H1 (cell line): Measurements from ENCODE around the gene ABCC11. TPM values are rescaled to one million over a fixed set of nuclear protein-coding genes. Genes with fewer than 3 reads are reported as not detected.

ENCODE experiments used
- CTCF ChIA-PET: fragments of 300-600 bp; sonication (Branson Sonifier 250); formaldehyde crosslinking; loops from one replicate; lab custom pipeline; 2021; ENCODE audit not compliant: partially characterized antibody; lab: Charles Lee
- POLR2A ChIA-PET: fragments of 300-600 bp; sonication (Branson Sonifier 250); formaldehyde crosslinking; loops from one replicate; lab custom pipeline; 2021; ENCODE audit warnings: inconsistent platforms; ENCODE audit not compliant: partially characterized antibody; lab: Charles Lee
- DNase-seq, 2 experiments: peaks; one replicate each; pipeline versions ENCODE4 v3.0.0 to v3.0.0-alpha.2; 2010 to 2022; ENCODE audit warnings: low spot score in 2 of 2, low read depth in 1 of 2, mixed read lengths in 1 of 2
- FAIRE-seq: peaks from 2 replicates; lab custom pipeline; 2011; peaks lifted over from hg19 to GRCh38; lab: Jason Lieb, UNC
- H2AFZ ChIP-seq: 2 replicates; pipeline ENCODE4 v1.8.1; 2012; ENCODE audit warnings: low read length, inconsistent platforms
- H2AK5ac ChIP-seq: 2 replicates; pipeline ENCODE4 v1.6.1; 2013; ENCODE audit warnings: low read depth, low read length
- H2BK120ac ChIP-seq: replicated peaks from 2 replicates; pipeline ENCODE3; 2013; ENCODE audit warnings: low read depth, low read length, inconsistent platforms
- H2BK12ac ChIP-seq: 2 replicates; pipeline ENCODE4 v1.6.1; 2013; ENCODE audit warnings: low read depth, low read length
- H2BK15ac ChIP-seq: 2 replicates; pipeline ENCODE4 v1.6.1; 2013; ENCODE audit warnings: low read length
- H2BK20ac ChIP-seq: 2 replicates; pipeline ENCODE4 v1.6.1; 2013; ENCODE audit warnings: low read length
- H2BK5ac ChIP-seq: 2 replicates; pipeline ENCODE4 v1.6.1; 2013; ENCODE audit warnings: low read depth, low read length
- H3K14ac ChIP-seq: 2 replicates; pipeline ENCODE4 v1.6.1; 2013; ENCODE audit warnings: inconsistent platforms; ENCODE audit not compliant: insufficient read length
- H3K18ac ChIP-seq: 2 replicates; pipeline ENCODE4 v1.6.1; 2013; ENCODE audit warnings: low read length; ENCODE audit errors: extremely low read depth
- H3K23ac ChIP-seq: 2 replicates; pipeline ENCODE4 v1.6.1; 2013; ENCODE audit warnings: inconsistent platforms; ENCODE audit not compliant: insufficient read length
- H3K23me2 ChIP-seq: 2 replicates; pipeline ENCODE4 v1.6.1; 2013; ENCODE audit warnings: low read depth, low read length
- H3K27ac ChIP-seq: 2 replicates; pipeline ENCODE4 v1.6.1; 2011; ENCODE audit warnings: low read depth, low read length, inconsistent platforms
- H3K27me3 ChIP-seq, 4 experiments: replicated peaks in 1 of 4; 1 replicate in 1 of 4; 2 replicates in 3 of 4; pipeline versions ENCODE4 v1.6.1 to v1.8.1; 2011 to 2013; ENCODE audit warnings: low read length in 3 of 4, mild to moderate bottlenecking in 3 of 4, inconsistent platforms in 2 of 4, mixed read lengths in 2 of 4, moderate library complexity in 1 of 4; ENCODE audit not compliant: control insufficient read depth in 3 of 4, insufficient read depth in 3 of 4; ENCODE audit errors: extremely low read depth in 1 of 4
- H3K36me3 ChIP-seq, 4 experiments: 2 replicates each; pipeline versions ENCODE4 v1.6.1 to v1.8.1; 2011 to 2013; ENCODE audit warnings: mild to moderate bottlenecking in 4 of 4, low read length in 3 of 4, moderate library complexity in 2 of 4, control low read depth in 1 of 4, inconsistent platforms in 1 of 4; ENCODE audit not compliant: insufficient read depth in 4 of 4, control insufficient read depth in 2 of 4
- H3K4ac ChIP-seq: replicated peaks from 2 replicates; pipeline ENCODE3; 2013; ENCODE audit warnings: low read length, low read depth, mixed read lengths, inconsistent platforms; ENCODE audit not compliant: insufficient read length
- H3K4me1 ChIP-seq, 4 experiments: replicated peaks in 1 of 4; 1 replicate in 1 of 4; 2 replicates in 3 of 4; pipeline versions ENCODE4 v1.6.1 to v1.8.1; 2011 to 2013; ENCODE audit warnings: low read length in 3 of 4, inconsistent platforms in 2 of 4, mixed read lengths in 1 of 4; ENCODE audit not compliant: insufficient read depth in 4 of 4, control insufficient read depth in 3 of 4
- H3K4me2 ChIP-seq, 2 experiments: 2 replicates each; pipeline versions ENCODE4 v1.6.1 to v1.8.1; 2011 to 2013; ENCODE audit warnings: low read depth in 2 of 2, low read length in 2 of 2, control low read depth in 1 of 2, inconsistent platforms in 1 of 2, mild to moderate bottlenecking in 1 of 2; ENCODE audit not compliant: insufficient read depth in 1 of 2
- H3K4me3 ChIP-seq, 4 experiments: fragments of 200-600, 300-600 bp in 1 of 4; sonication (generic), shearing (Covaris generic), sonication (Bioruptor Twin) in 1 of 4; 2 replicates each; pipeline versions ENCODE4 v1.5.1 to v1.8.1; 2011 to 2016; ENCODE audit warnings: low read length in 4 of 4, low read depth in 3 of 4, control low read depth in 2 of 4, inconsistent platforms in 2 of 4, mild to moderate bottlenecking in 2 of 4, mixed read lengths in 1 of 4, moderate library complexity in 1 of 4; ENCODE audit not compliant: insufficient read depth in 2 of 4; ENCODE audit errors: extremely low read depth in 1 of 4
- H3K56ac ChIP-seq: replicated peaks from 2 replicates; pipeline ENCODE3; 2013; ENCODE audit warnings: low read depth, mild to moderate bottlenecking, mixed read lengths, low read length, inconsistent platforms; ENCODE audit not compliant: insufficient read length
- H3K79me1 ChIP-seq: 2 replicates; pipeline ENCODE4 v1.6.1; 2013; ENCODE audit warnings: low read depth, low read length, control low read depth
- H3K79me2 ChIP-seq, 2 experiments: 2 replicates each; pipeline versions ENCODE4 v1.6.1 to v1.8.1; 2012 to 2013; ENCODE audit warnings: low read length in 2 of 2, mild to moderate bottlenecking in 2 of 2, inconsistent platforms in 1 of 2; ENCODE audit not compliant: insufficient read depth in 2 of 2, control insufficient read depth in 1 of 2
- H3K9ac ChIP-seq, 4 experiments: replicated peaks in 1 of 4; 1 replicate in 1 of 4; 2 replicates in 3 of 4; pipeline versions ENCODE4 v1.6.1 to v1.8.1; 2011 to 2013; ENCODE audit warnings: low read depth in 3 of 4, low read length in 3 of 4, control low read depth in 2 of 4, mild to moderate bottlenecking in 2 of 4, moderate library complexity in 2 of 4, inconsistent platforms in 1 of 4; ENCODE audit errors: extremely low read depth in 1 of 4
- H3K9me3 ChIP-seq, 2 experiments: 2 replicates each; pipeline versions ENCODE4 v1.6.1 to v1.8.1; 2012 to 2013; ENCODE audit warnings: mild to moderate bottlenecking in 2 of 2, moderate library complexity in 2 of 2, control low read depth in 1 of 2, inconsistent platforms in 1 of 2, low read depth in 1 of 2, low read length in 1 of 2, mixed read lengths in 1 of 2; ENCODE audit not compliant: insufficient read depth in 2 of 2
- H4K20me1 ChIP-seq, 2 experiments: replicated peaks in 1 of 2; 2 replicates each; pipeline versions ENCODE3 to v1.8.1; 2011 to 2013; ENCODE audit warnings: inconsistent platforms in 2 of 2, low read length in 2 of 2, mild to moderate bottlenecking in 1 of 2; ENCODE audit not compliant: insufficient read depth in 2 of 2, control insufficient read depth in 1 of 2
- H4K5ac ChIP-seq: 2 replicates; pipeline ENCODE4 v1.6.1; 2013; ENCODE audit warnings: low read length, low read depth, mixed read lengths, inconsistent platforms; ENCODE audit not compliant: insufficient read length
- H4K8ac ChIP-seq: 2 replicates; pipeline ENCODE4 v1.8.0; 2013; ENCODE audit warnings: mild to moderate bottlenecking, moderate library complexity, low read length, inconsistent platforms; ENCODE audit not compliant: insufficient read depth; ENCODE audit errors: extremely low read depth
- H4K91ac ChIP-seq: replicated peaks from 2 replicates; pipeline ENCODE3; 2013; ENCODE audit warnings: low read length, mixed read lengths, inconsistent platforms; ENCODE audit not compliant: insufficient read length
- CEBPB ChIP-seq: IDR thresholded peaks from 2 replicates; pipeline ENCODE4 v1.6.1; 2012; ENCODE audit warnings: low read depth, low read length
- CREB1 ChIP-seq: IDR thresholded peaks from 2 replicates; pipeline ENCODE4 v1.6.1; 2012; ENCODE audit warnings: inconsistent platforms
- EP300 ChIP-seq, 2 experiments: IDR thresholded peaks; 1 replicate in 1 of 2; 2 replicates in 1 of 2; pipeline ENCODE4 v1.6.1; 2011 to 2012; ENCODE audit warnings: low read depth in 2 of 2, low read length in 2 of 2, mild to moderate bottlenecking in 2 of 2, borderline replicate concordance in 1 of 2, inconsistent platforms in 1 of 2, moderate library complexity in 1 of 2
- GABPA ChIP-seq: IDR thresholded peaks from 2 replicates; pipeline ENCODE4 v1.6.1; 2011; ENCODE audit warnings: mild to moderate bottlenecking, low read length, moderate library complexity, borderline replicate concordance; ENCODE audit not compliant: insufficient read depth
- KDM5A ChIP-seq: fragments of 200-600 bp; IDR thresholded peaks from 2 replicates; pipeline ENCODE4 v1.7.1; 2012; ENCODE audit warnings: mild to moderate bottlenecking, low read length, inconsistent platforms, mixed read lengths
- MAFK ChIP-seq: IDR thresholded peaks from 2 replicates; pipeline ENCODE4 v1.6.1; 2012; ENCODE audit warnings: low read depth, mild to moderate bottlenecking, improper control_type of control experiment, low read length
- RNF2 ChIP-seq: fragments of 200-900, 300-1000 bp; sonication (generic); IDR thresholded peaks from 2 replicates; pipeline ENCODE4 v1.7.1; 2016; ENCODE audit warnings: borderline replicate concordance, low read depth, mild to moderate bottlenecking, antibody characterized with exemption, low read length; ENCODE audit not compliant: poor library complexity, severe bottlenecking; ENCODE audit errors: missing control alignments
- SAP30 ChIP-seq: fragments of 300-600 bp; sonication (generic); IDR thresholded peaks from 2 replicates; pipeline ENCODE4 v1.7.1; 2012; ENCODE audit warnings: low read length, moderate library complexity, mild to moderate bottlenecking, inconsistent platforms; ENCODE audit not compliant: insufficient read depth, insufficient replicate concordance
- SP4 ChIP-seq: IDR thresholded peaks from 2 replicates; pipeline ENCODE4 v1.6.1; 2012; ENCODE audit warnings: low read length, inconsistent platforms
- SRF ChIP-seq: IDR thresholded peaks from 2 replicates; pipeline ENCODE4 v1.6.1; 2011; ENCODE audit warnings: mild to moderate bottlenecking, low read depth, low read length, moderate library complexity
- SUZ12 ChIP-seq: fragments of 200-600 bp; sonication (generic); IDR thresholded peaks from 2 replicates; pipeline ENCODE4 v1.6.1; 2012; ENCODE audit warnings: mild to moderate bottlenecking, inconsistent platforms, low read length, moderate library complexity, mixed read lengths
- TBP ChIP-seq: IDR thresholded peaks from 2 replicates; pipeline ENCODE4 v1.6.1; 2011; ENCODE audit warnings: low read depth, low read length, improper control_type of control experiment
- TEAD4 ChIP-seq: IDR thresholded peaks from 2 replicates; pipeline ENCODE4 v1.6.1; 2012; ENCODE audit warnings: low read depth, low read length, inconsistent platforms, mixed read lengths
- WGBS, 2 experiments: shearing (Covaris generic) in 1 of 2; methylation state at CpG; one replicate each; pipeline versions ENCODE4 v1.1.6 to v1.1.7; 2013 to 2015; ENCODE audit warnings: low lambda C conversion rate in 2 of 2, mixed read lengths in 2 of 2, inconsistent platforms in 1 of 2, low coverage in 1 of 2, missing lambda C conversion rate in 1 of 2; ENCODE audit not compliant: insufficient replicate concordance in 2 of 2, insufficient coverage in 1 of 2, insufficient read length in 1 of 2; ENCODE audit errors: extremely low coverage in 1 of 2, missing lambda C conversion rate in 1 of 2; 5-methylcytosine and 5-hydroxymethylcytosine counted together
- polyA plus RNA-seq, 7 experiments: library from polyadenylated mRNA; depleted of rRNA in 3 of 7; stranded (reverse) in 5 of 7; unstranded in 2 of 7; fragments of >200 nt in 5 of 7; fragments of 200-250 nt in 2 of 7; gene quantifications; 1 replicate in 5 of 7; 2 replicates in 1 of 7; 4 replicates in 1 of 7; pipeline versions ENCODE4 v1.2.1 to v1.2.3, GENCODE V29; 2011 to 2013; ENCODE audit warnings: missing spikeins in 2 of 7, mixed read lengths in 2 of 7
- total RNA-seq: library from RNA; stranded (reverse); fragmentation: NEBNext Ultra II Directional; extraction: Animal tissue kit (Norgen Biotek cat#: 25700); gene quantifications from 2 replicates; pipeline ENCODE4 v1.2.1, GENCODE V29; 2021
- TF ChIP-seq, protein P1 (sequence below): IDR thresholded peaks from 2 replicates; pipeline ENCODE4 v1.6.1; 2011; ENCODE audit warnings: low read depth, mild to moderate bottlenecking, low read length; ENCODE audit not compliant: insufficient read depth

Gene ABCC11
- total and polyA plus RNA-seq, 2 of the 8 experiments (the other 6 are each of a cell fraction or from before 2014, with no cell fraction given) = 0.06 TPM; not detected in 1

GRCh38 chr16:48294724-48295123 lies 47.4 kb upstream of the ABCC11 start:
- no peaks in the 10 kb centered on the region for H3K9me3 ChIP-seq
- no peak overlapping the region for H2BK20ac ChIP-seq
- H4K5ac ChIP-seq = no peak overlapping the region
- H3K14ac ChIP-seq = no peak overlapping the region
- no peaks in the 10 kb centered on the region for H3K79me1 ChIP-seq
- no peak overlapping the region for H2BK5ac ChIP-seq
- no peak overlapping the region for H3K56ac ChIP-seq
- H2BK12ac ChIP-seq = no peak overlapping the region
- no peaks in the 10 kb centered on the region for H3K4me1 ChIP-seq
- H3K4ac ChIP-seq = no peak overlapping the region
- no peak overlapping the region for H2BK120ac ChIP-seq
- H3K79me2 ChIP-seq = no peaks in the 10 kb centered on the region
- FAIRE-seq = no peak
- H3K9ac ChIP-seq = no peak overlapping the region
- H3K23ac ChIP-seq = no peak overlapping the region
- no peak overlapping the region for H3K4me2 ChIP-seq
- no peak for DNase-seq
- POLR2A ChIA-PET = no interaction called here
- H2AFZ ChIP-seq = no peak overlapping the region
- no peaks in the 10 kb centered on the region for H3K27me3 ChIP-seq
- H3K23me2 ChIP-seq = no peaks in the 10 kb centered on the region; the same call in 1 of the 2 replicates
- no peak overlapping the region for H2BK15ac ChIP-seq
- CTCF ChIA-PET = interaction anchor here (0.7 kb wide), 1 partner anchor 1149 kb away, joined by 3 read pairs; no protein-coding TSS in a partner anchor
- no peak for TF ChIP-seq RNF2
- TF ChIP-seq CREB1 = no peak
- TF ChIP-seq KDM5A = no peak
- no peak for TF ChIP-seq SP4
- TF ChIP-seq SUZ12 = no peak
- no peak for TF ChIP-seq MAFK
- TF ChIP-seq EP300 (IDR thresholded peaks at IDR 0.05; ENCODE audit: borderline replicate concordance in 1 of 2, low read depth in 2 of 2, low read length in 2 of 2) = no peak
- TF ChIP-seq, protein P1, sequence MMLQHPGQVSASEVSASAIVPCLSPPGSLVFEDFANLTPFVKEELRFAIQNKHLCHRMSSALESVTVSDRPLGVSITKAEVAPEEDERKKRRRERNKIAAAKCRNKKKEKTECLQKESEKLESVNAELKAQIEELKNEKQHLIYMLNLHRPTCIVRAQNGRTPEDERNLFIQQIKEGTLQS = no peak
- no peak for TF ChIP-seq TEAD4
- no peak for TF ChIP-seq SRF
- TF ChIP-seq GABPA = no peak
- TF ChIP-seq SAP30 = no peak
- TF ChIP-seq TBP = no peak
- TF ChIP-seq CEBPB = no peak
- H3K36me3 ChIP-seq = peaks cover 0 to 3% (median 1%) of the 10 kb centered on the region in 4 experiments; a peak in 2 of 8 replicates
- no peak overlapping the region for H3K4me3 ChIP-seq
- 96% methylated on average over 1 of the region's 1 CpG; no CpG with 5 or more reads in 1 of the 2 experiments for WGBS, 2 experiments
- no peak overlapping the region for H4K8ac ChIP-seq
- no peaks in the 10 kb centered on the region for H4K20me1 ChIP-seq
- no peak overlapping the region for H2AK5ac ChIP-seq
- no peak overlapping the region for H4K91ac ChIP-seq
- no peak overlapping the region for H3K18ac ChIP-seq
- no peak overlapping the region for H3K27ac ChIP-seq
